ENCODE data around the gene SIM1.
A peak's percentile ranks its signal among the peaks of the same experiment; 100 is the strongest.

The SIM1 gene, protein sequence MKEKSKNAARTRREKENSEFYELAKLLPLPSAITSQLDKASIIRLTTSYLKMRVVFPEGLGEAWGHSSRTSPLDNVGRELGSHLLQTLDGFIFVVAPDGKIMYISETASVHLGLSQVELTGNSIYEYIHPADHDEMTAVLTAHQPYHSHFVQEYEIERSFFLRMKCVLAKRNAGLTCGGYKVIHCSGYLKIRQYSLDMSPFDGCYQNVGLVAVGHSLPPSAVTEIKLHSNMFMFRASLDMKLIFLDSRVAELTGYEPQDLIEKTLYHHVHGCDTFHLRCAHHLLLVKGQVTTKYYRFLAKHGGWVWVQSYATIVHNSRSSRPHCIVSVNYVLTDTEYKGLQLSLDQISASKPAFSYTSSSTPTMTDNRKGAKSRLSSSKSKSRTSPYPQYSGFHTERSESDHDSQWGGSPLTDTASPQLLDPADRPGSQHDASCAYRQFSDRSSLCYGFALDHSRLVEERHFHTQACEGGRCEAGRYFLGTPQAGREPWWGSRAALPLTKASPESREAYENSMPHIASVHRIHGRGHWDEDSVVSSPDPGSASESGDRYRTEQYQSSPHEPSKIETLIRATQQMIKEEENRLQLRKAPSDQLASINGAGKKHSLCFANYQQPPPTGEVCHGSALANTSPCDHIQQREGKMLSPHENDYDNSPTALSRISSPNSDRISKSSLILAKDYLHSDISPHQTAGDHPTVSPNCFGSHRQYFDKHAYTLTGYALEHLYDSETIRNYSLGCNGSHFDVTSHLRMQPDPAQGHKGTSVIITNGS

DNA sequence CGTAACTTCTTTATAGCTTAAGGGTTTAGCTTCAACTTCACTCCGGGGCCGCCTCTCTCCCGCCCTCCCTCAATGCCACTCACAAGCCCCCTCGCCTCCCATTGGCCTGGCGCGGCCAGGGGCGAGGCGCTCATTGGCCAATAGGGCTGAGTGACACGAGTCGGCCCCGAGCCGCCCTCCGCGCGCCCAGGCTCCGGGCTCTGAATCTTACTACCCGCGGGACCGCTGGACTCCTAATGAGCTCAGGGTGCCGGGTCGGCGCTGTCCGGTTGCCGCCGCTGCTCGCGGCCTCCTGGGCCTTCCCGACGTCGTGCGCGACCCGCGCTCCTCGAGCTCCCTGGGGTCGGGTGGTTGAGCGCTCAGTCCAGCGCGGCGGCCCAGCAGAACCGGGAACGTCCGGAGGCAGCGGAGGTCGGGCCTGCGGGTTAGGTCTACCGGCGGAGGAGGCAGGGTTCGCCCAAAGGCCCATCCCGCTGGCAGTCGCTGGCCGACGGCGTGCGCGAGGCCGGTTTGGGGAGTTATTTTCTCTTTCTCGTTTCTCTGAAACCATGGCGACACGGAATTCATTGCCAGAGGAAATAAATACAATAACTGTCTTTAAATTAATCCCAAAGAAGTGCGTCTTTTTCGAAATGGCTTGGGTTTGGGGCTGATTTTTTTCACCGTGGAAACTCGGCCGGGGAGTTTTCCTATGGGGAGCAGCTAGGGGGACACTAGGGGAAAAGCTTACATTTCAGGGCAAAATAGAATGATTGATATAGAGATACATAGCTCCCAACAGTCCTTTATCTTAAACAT lies at the start of gene SIM1:
SIM1 (minus strand) TSS at position 19 of the 798 bp plus-strand sequence. CDS start 1,453 bp downstream, outside the sequence.
- DNase-seq (ENCODE audit: low read depth, low spot score), result peak; percentile 60

DNA sequence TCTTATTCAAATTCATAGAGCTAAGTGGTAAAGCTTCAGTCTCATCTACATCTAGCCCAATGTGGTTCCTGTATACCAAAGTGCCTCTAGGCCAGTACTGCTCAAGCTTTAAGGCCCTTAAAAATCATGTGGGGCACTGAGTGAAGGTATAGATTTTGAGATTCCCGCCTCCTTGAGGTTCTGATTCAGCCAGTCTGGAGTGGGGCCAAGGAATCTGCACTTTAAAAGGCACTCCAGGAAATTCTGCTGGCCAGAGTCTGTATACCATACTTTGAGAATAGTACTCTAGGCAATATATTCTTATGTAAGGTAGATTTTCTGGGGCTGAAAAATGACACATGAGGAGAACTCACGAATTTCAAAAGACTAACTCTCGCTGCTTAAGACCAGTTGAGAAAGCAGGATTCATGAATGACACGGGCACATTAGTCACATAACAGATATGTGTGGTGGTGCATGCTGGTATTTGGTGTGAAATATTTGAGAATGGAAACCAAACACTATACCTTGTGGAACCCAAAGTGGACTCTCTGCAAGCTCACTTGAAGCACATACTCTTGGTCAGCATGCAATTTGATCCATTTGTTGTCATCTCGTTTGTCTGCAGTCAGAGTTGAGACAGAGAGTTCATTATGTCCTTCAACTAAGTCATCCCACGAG lies 47.6 kb upstream of the SIM1 start:
- no peak for DNase-seq (ENCODE audit: low read depth, low spot score)

DNA sequence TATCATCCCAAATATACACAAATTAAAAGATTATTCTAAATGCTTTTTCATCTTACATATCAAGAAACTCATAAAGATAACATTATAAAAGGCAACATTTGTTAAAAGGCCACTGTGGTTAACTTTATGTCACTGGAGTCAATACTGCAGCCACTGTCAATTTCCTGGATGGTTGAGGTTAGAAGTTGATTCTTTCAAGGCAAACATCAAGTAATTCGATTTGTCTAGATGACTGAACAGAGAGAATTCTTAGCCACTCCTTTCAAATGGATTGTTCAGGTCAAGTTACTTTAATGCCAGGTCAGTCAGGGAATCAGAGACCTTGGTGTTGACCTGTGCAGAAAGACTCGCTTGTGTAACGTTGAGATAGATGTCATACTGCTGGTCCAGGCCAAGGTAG lies 44.4 kb upstream of the SIM1 start:
- DNase-seq (ENCODE audit: low read depth, low spot score), result no peak

DNA sequence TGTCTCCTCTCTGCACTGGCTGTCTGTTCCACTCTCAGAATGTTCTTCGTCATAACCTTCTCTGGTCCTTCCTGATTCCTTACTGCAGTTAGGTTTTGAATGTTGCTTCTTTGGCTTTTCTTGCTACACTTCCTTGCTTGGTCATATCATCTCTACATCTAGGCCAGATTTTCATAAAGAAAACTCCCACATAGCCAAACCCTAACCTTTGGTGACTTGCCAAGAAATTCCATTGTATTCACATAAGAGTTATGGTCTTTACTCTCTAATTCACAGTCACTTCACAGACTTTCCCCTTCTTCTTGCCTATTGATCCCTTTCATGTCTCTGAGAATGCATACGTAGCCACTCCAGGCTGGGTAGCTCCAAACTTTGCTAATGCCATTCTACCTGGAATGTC lies 41.9 kb upstream of the SIM1 start:
- no peak for DNase-seq (ENCODE audit: low read depth, low spot score)

DNA sequence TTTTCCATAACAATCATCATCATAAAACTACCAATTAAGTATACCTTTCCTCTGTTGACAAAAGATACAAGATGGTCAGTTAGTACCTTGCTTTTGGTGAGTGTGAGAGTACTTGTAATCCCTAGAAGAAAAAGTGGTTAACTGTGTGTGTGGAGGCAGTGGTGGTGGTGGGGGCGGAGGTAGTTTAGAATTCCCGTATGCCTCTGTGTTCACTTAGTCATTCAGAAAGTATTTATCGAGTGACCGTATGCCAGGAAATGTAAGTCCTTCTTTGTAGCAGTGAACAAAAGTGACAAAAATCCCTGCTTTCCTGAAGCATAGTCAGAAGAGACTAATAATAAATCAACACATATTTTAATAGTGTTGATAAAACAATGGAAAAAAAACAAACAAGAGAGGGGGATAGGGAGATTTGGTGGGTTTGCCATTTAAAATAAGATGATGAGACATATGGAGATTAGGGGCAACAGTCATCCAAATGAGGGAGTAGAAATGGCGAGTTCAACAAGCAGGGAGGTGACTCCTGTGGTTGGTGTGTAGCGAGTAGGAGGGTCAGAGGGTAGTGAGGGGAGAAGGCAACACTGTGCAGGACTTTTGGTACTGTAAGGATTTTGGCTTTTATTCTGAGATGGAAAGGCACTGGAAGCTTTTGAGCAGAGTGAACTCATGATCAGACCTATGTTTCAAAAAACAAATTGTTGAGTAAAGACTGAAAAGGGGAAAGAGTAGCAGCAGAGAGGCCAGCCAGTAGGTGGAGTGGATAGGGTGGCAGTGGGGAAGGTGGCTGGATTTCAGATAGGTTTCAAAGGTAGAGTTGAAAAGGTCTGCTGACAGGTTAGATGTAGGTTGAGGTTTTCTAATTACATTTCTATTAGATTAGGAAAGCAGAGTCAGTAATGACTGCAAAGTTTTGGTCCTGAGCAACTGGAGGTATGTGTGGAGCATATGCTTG lies 40.3 kb upstream of the SIM1 start:
- DNase-seq (ENCODE audit: low read depth, low spot score), result no peak

DNA sequence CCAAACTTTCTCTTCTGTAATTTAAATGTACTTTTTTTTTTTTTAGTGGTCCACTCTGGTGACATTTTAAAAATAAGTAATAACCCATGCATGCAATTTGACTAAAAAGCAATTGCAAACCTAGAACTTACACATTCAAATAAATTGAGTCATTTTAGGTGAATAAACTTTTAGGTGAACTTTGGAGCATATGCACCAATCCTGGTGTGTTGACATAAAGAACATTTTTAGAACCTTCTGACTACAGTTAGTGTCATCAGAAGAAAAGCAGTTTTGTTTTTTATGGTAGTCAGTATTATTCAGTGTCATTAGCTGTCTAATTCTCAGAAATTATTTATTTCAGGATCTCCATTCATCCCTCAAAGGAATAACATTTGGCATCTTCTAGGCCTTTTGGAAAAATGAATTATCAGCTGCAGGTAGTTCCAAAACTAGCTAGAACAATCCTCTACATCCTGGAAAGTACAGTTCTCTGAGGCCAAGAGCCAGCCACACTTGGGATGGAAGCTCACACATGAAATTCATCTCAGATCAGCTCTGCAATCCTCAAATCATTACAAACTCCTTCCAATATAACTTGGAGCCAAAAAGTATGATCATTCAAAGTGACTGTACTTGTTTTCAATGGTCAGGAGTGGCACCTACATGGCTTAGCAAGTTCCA lies 38.5 kb upstream of the SIM1 start:
- DNase-seq (ENCODE audit: low read depth, low spot score), result no peak

DNA sequence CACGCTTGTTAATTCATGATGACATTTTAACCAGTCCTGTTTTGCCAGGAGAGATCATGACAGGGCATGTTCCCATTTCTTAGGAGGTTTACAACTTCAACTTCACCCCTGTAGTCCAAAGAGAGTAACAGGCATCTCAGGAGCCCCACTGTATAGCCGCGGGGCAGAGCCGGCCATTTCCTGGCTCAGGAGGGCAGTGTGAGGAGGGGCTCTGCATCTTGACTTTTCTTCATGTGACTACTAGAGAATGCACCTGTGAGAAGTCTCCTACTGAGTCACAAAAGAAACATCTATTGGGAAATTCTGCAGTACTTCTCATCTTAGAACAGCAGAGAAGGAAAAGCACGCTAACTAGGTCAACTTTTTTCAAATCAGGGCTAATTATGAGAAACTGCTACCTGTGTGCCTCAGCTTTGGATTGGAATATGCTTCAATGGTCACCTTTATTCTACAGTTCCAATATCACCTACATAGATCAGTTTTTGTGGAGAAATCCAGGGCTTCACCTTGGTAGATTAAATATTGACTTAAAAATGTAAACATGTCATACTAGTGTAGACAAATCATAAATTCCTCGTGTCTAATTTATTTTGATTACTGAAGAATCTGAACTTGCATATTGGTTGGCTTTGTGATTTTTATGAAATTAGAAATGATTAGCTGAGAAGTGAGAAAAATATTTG lies 28.6 kb upstream of the SIM1 start:
- peak; percentile 9 for DNase-seq (ENCODE audit: low read depth, low spot score)

DNA sequence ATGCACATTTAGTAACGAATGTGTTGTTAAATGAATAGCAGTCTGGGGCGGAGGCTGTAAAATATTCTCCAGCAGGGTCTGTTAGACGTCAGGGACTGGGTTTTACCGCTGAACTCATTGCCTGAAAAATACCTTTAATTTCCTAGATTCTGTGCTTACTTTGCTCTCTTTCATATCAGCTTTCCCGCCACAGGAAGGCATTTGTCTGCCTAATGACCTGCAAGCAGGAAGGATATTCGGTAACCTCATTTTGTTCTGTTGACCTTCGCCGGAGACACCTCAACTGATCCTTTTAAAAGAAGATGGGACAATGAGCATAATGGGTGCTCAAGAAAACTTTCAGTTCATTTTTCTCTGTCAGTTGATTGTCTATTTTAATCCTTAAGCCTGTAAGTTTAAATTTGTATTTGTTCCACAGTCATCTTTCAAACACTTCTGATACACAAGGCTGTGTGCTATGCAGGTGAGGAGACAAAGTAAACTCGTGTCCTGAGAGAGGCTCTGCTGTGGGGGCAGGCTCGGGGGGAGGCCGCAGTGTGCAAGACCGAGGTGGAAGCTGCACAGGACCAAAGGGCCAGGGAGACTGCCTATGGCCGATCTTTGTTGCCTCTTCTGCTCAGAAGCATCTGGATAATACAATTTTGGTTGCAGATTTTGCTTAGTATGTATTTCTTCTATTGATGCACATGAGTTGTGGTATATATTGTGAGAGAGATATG lies 27.4 kb upstream of the SIM1 start:
- no peak for DNase-seq (ENCODE audit: low read depth, low spot score)

DNA sequence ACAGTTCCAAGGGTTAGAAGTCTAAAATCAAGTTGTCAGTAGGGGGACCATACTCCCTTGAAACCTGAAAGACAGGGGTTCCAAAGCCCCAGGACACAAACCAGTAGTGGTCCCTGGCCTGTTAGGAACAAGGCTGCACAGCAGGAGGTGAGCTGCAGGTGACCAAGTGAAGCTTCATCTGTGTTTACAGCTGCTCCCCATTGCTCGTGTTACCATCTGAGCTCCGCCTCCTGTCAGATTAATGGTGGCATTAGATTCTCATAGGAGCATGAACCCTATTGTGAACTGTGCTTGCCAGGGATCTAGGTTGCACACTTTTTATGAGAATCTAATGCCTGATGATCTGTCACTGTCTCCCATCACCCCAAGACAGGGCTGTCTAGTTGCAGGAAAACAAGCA lies 25.3 kb upstream of the SIM1 start:
- DNase-seq (ENCODE audit: low read depth, low spot score), result no peak

DNA sequence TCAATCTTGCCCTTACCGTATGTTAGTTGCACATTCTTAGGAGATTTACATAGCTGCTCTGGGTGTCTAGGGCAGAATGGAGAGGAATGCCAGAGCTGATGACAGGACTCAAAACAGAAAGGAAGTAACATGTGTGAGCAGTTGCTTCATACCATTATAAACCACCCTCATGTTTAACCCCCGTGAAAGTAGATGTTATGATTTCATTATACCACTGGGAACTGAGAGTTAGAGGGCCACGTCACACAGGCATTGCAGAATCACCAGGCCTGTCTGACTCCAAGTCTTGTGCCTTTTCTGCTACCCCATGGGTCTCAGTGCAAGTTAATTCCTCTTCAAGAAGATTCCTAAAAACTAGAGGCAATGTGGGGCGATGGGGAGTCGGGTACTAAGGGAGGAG lies 23.5 kb upstream of the SIM1 start:
- DNase-seq (ENCODE audit: low read depth, low spot score), result no peak

DNA sequence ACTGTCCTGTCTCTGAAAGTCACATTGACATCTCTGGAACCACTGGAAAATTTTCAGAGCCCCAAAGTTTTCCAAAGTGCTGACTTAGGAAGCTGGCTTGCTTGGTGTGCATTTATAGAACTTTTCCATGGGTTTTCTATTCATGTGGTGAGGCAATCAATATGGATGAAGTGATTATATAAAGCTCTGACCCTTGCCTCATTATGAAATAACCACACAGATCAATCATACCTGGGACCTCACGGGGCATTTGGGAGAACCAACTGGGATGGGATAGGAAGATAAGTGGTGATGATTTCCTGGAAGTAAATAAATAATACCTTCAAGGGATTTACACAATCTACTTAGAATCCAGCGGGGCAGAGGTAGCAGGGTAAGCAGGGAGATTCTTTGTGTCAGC lies 22.9 kb upstream of the SIM1 start:
- DNase-seq (ENCODE audit: low read depth, low spot score), result no peak

DNA sequence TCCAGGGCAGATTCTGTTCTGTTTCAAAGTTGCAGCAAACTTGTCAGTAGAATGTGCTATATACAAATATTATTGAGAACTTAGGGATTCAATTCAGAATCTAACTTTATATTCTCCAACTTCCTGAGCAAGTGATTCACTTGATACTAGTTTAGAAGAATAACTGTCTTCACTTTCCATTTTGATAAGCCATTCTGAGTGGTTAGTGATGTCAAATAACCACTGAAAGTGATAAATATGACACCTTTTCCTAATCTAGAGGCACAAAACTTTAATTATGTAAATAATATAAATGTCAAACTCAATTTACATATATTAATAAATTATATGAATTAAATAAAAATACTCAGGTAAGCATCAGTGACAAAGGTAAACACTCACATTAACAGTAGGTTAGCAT lies 20.5 kb upstream of the SIM1 start:
- no peak for DNase-seq (ENCODE audit: low read depth, low spot score)

DNA sequence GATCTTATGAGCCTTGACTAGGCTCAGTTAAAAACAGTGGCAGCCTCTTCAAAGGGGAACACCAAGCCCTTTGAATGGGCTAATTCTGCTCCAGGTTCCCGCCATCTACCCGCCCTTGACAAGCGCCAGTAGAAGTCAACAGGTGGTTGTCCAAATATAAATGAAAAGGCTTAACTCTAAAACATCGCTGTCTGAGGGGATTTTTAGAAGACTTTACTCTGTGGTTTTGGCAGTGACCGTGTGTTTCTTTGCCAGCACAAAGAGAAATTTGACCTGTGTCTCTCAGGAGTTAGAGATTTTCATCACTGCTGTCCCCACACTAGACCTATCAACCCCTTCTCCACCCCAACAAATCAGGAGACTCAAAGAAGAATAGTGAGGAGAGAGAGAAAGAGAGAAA lies 19.8 kb upstream of the SIM1 start:
- no peak for DNase-seq (ENCODE audit: low read depth, low spot score)

DNA sequence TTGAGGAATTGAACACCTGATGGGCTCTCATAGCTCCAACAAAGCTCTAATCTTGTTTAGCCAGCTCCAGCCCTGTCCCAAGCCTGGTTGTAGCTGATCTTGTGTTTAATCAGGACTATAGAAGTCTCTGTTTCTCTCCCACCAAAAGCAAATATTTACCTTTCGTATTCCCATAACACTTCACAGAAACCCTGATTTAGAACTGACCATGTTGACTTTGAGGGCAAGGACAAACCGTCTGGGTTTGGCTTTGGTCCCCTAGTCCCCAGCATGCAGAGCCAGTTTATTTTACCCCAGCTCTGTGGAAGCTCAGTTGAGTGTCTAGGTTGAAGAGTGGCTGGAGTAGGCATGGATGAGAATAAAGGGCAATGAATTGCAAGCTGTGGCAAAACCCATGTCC lies 18.0 kb upstream of the SIM1 start:
- no peak for DNase-seq (ENCODE audit: low read depth, low spot score)

DNA sequence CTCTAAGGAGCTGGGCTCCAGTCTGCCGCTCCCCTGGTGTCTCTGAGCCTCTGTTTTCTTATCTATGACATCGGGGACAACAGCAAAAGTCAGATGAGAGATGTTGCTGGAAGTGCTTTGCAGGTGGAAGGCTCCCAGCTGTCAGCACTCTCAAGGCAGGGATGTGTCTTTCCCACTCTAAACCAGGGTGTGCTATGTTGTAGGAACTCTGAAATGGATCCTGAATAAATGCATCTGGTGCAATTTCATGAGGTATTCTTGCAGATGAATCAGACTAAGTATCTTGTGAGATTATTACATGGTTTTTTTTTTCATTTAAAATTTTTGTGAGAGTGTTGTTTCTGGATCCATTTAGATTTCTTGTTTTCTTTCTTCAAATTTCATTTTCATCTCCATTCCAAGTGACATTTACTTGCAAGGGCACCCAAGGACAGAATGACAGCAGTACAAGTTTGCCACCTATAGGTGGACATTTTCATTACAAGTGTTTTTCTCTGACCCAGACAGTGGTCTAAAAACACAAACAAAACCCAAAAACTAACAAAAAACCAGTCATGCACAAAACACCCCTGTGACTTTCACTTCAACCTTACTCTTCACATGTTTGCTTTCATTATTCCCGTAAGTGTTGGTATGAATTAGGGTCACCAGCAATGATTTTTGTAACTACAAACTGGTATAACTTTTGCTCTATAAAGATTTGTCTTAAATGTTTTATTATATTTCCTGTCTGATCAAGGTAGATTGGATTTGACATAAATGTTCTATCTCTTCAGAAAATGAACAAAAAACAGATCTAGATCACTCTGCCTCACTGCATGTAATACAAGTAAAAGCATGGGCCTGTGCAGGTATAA lies 14.7 kb upstream of the SIM1 start:
- DNase-seq (ENCODE audit: low read depth, low spot score), result no peak

DNA sequence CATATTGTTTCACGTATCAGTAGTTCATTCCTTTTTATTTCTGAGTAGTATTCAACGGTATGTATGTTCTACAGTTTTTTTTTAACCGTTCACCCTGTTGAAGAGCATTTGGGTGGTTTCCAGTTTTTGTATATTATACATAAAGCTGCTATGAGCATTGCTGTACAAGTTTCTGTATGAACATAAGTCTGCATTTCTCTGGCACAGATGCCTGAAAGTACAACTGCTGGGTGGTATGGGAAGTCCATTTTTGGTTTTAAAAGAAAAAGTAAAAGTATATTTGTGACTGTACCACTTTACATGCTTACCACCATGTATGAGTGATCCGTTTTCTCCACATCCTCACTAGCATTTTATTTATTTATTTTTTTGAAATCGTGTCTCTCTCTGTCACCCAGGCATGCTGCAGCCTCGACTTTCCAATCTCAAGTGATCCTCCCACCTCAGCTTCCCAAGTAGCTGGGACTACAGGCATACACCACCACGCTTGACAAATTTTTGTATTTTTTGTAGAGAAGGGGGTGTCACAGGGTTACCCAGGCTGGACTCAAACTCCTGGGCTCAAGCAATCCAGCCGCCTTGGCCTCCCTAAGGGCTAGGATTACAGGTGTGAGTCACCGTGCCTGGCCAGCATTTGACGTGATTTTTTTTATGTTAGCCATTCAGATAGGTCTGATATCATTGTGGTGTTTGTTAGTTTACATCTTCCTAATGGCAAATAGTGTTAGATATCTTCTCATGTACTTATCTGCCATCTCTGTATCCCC lies 11.0 kb upstream of the SIM1 start:
- DNase-seq (ENCODE audit: low read depth, low spot score), result no peak

DNA sequence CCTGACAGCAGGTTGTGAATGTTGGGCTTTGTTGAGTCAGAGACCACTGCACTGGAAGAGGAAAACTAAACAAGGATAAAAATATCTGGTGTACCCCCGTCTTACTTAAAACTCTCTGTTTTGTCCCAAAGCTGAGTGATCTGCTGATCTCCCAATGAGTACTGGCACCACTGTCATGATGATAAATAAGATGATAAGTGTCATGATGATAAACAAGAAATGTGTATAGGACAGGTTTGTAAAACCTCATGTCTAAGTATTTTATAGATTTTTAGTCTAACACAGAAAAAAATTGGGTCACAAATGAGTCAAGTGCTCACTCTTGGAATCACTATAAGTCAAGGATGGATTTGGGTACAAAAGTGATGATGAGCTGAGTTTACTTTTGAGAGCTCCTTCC lies 8.5 kb upstream of the SIM1 start:
- DNase-seq (ENCODE audit: low read depth, low spot score), result no peak

Data from iPS DF 19.7 (cell line).